NT2/D1 (cell line): ENCODE data around the gene VPS45.
"Not testable (repeated sequence)": the region's sequence is repeated elsewhere in the genome, so short reads cannot be mapped to it uniquely, and the experiment has no call there.

Source experiments
- SUZ12 ChIP-seq: IDR thresholded peaks from 2 replicates; pipeline ENCODE4 v1.6.1; 2011; ENCODE audit not compliant: insufficient read length, insufficient read depth; ENCODE audit errors: extremely low read depth
- YY1 ChIP-seq: IDR thresholded peaks from 2 replicates; pipeline ENCODE4 v1.6.1; 2011; ENCODE audit not compliant: insufficient read length, insufficient read depth

GRCh38 chr1:150135400-150135799 is 67.8 kb downstream of the VPS45 start:
- TF ChIP-seq YY1, SUZ12: not testable (repeated sequence)
